Esophagus squamous epithelium (tissue), 4 donors: ENCODE measurements around the gene ATAD1.

Experiments
- POLR2A ChIP-seq, 4 donors: fragments of 450-650 bp; IDR thresholded peaks; one replicate each; pipeline ENCODE4 v1.6.1; 2017; ENCODE audit warnings: antibody characterized with exemption in 4 of 4, mild to moderate bottlenecking in 4 of 4, moderate library complexity in 3 of 4
- TF ChIP-seq, protein P1 (sequence below), 6 experiments: fragments of 450-650 bp in 4 of 6; fragments of 200-600 bp in 2 of 6; sonication (generic) in 2 of 6; IDR thresholded peaks; one replicate each; pipeline ENCODE4 v1.5.1; 2016 to 2019; ENCODE audit warnings: antibody characterized with exemption in 6 of 6, mild to moderate bottlenecking in 4 of 6, moderate library complexity in 4 of 6

DNA sequence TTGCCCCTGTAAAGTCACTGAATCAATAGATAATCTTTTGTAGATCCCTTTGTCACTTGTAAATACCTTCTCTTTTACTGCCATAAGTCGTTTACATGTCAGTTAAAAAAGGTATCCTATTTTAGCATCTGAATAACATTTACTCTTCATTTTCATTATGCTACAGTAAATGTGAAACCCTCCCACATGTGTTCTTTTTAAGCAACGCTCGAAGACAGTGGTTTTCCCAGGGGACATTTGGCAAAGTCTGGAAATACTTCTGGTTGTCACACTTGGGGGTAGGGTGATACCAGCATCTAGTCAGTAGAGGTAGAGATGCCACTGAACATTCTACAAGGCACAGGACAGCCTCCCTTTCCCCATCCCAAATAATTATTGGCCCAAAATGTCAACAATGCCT lies 23.7 kb downstream of the ATAD1 start:
- TF ChIP-seq, protein P1, sequence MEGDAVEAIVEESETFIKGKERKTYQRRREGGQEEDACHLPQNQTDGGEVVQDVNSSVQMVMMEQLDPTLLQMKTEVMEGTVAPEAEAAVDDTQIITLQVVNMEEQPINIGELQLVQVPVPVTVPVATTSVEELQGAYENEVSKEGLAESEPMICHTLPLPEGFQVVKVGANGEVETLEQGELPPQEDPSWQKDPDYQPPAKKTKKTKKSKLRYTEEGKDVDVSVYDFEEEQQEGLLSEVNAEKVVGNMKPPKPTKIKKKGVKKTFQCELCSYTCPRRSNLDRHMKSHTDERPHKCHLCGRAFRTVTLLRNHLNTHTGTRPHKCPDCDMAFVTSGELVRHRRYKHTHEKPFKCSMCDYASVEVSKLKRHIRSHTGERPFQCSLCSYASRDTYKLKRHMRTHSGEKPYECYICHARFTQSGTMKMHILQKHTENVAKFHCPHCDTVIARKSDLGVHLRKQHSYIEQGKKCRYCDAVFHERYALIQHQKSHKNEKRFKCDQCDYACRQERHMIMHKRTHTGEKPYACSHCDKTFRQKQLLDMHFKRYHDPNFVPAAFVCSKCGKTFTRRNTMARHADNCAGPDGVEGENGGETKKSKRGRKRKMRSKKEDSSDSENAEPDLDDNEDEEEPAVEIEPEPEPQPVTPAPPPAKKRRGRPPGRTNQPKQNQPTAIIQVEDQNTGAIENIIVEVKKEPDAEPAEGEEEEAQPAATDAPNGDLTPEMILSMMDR (IDR thresholded peaks at IDR 0.05): no peak
- no peak for TF ChIP-seq POLR2A (IDR thresholded peaks at IDR 0.05)
